HCT116 (cell line): ENCODE measurements around the gene KIF1A. TPM values are rescaled to one million over a fixed set of nuclear protein-coding genes. Genes with fewer than 3 reads are reported as not detected.

Experiments used
- ATAC-seq: fragments of 200-7000 bp; cut with Tn5 transposase; 2 replicates; pipeline ENCODE4 v1.9.1; 2020; ENCODE audit warnings: mild to moderate bottlenecking, moderate library complexity
- BruUV-seq: library from RNA; stranded (reverse); fragments of 400-500 nt; replicated peaks from 2 replicates; lab custom pipeline; 2021; lab: Mats Ljungman, UMichigan
- CTCF ChIA-PET: fragments of 300-600 bp; sonication (Branson Sonifier 250); formaldehyde crosslinking; loops from one replicate; lab custom pipeline; 2021; ENCODE audit warnings: antibody characterized with exemption; lab: Charles Lee
- POLR2A ChIA-PET: fragments of 300-600, 350-600 bp; sonication (Branson Sonifier 250); formaldehyde crosslinking; loops from one replicate; lab custom pipeline; 2021; ENCODE audit warnings: antibody characterized with exemption; lab: Charles Lee
- RAD21 ChIA-PET, 2 experiments: fragments of 300-600 bp; sonication (Branson Sonifier 250); formaldehyde crosslinking; loops; one replicate each; lab custom pipeline; 2023; ENCODE audit warnings: low total read pairs in 2 of 2; ENCODE audit not compliant: uncharacterized antibody in 2 of 2, unreplicated experiment in 2 of 2, low non-redundant PET in 1 of 2; lab: Charles Lee
- DNase-seq: peaks from one replicate; pipeline ENCODE4 v3.0.0-alpha.2; 2010; ENCODE audit warnings: low read depth, low spot score
- H2AFZ ChIP-seq: fragments of 200-600 bp; shearing (Covaris generic), sonication (generic); 2 replicates; pipeline ENCODE4 v1.6.1; 2017; ENCODE audit warnings: low read depth, mixed run types, mixed read lengths, antibody characterized with exemption, low read length; ENCODE audit not compliant: poor library complexity, severe bottlenecking
- H3K27ac ChIP-seq: 2 replicates; pipeline ENCODE4 v1.5.1; 2012; ENCODE audit warnings: low read depth, low read length
- H3K27me3 ChIP-seq: fragments of 200-600 bp; sonication (generic); 2 replicates; pipeline ENCODE4 v1.6.1; 2016; ENCODE audit warnings: mixed run types, low read length, mixed read lengths; ENCODE audit not compliant: insufficient read depth
- H3K36me3 ChIP-seq, 2 experiments: fragments of 200-500 bp in 1 of 2; fragments of 200-600 bp in 1 of 2; sonication (Bioruptor generic) in 1 of 2; sonication (generic) in 1 of 2; 2 replicates each; pipeline versions ENCODE4 v1.5.1 to v1.6.1; 2014 to 2016; ENCODE audit warnings: low read length in 2 of 2, inconsistent platforms in 1 of 2, mixed read lengths in 1 of 2, mixed run types in 1 of 2; ENCODE audit not compliant: insufficient read depth in 2 of 2, control insufficient read depth in 1 of 2
- H3K4me1 ChIP-seq, 2 experiments: fragments of 200-600 bp in 1 of 2; sonication (generic) in 1 of 2; 2 replicates each; pipeline versions ENCODE4 v1.5.1 to v1.6.1; 2012 to 2017; ENCODE audit warnings: low read length in 2 of 2, inconsistent platforms in 1 of 2, mild to moderate bottlenecking in 1 of 2, mixed read lengths in 1 of 2, mixed run types in 1 of 2, moderate library complexity in 1 of 2; ENCODE audit not compliant: insufficient read depth in 2 of 2, control insufficient read depth in 1 of 2
- H3K4me2 ChIP-seq: fragments of 200-600 bp; sonication (generic); 2 replicates; pipeline ENCODE4 v1.6.1; 2017; ENCODE audit warnings: mixed run types, low read length, mixed read lengths
- H3K4me3 ChIP-seq, 2 experiments: fragments of 200-600 bp in 1 of 2; sonication (generic) in 1 of 2; replicated peaks in 1 of 2; 2 replicates each; pipeline ENCODE4 v1.5.1; 2011 to 2016; ENCODE audit warnings: low read length in 2 of 2, control low read depth in 1 of 2, low read depth in 1 of 2, mild to moderate bottlenecking in 1 of 2, mixed read lengths in 1 of 2, mixed run types in 1 of 2
- H3K79me2 ChIP-seq: fragments of 200-600 bp; sonication (generic); 2 replicates; pipeline ENCODE4 v1.6.1; 2017; ENCODE audit warnings: mild to moderate bottlenecking, mixed run types, low read length, moderate library complexity, mixed read lengths; ENCODE audit not compliant: insufficient read depth
- H3K9ac ChIP-seq: fragments of 200-600 bp; sonication (generic); 2 replicates; pipeline ENCODE4 v1.6.1; 2016; ENCODE audit warnings: low read length, mixed read lengths
- H3K9me2 ChIP-seq: fragments of 200-600 bp; sonication (generic), shearing (Covaris generic); 2 replicates; pipeline ENCODE4 v1.6.1; 2017; ENCODE audit warnings: mixed run types, mild to moderate bottlenecking, moderate library complexity; ENCODE audit not compliant: insufficient read depth
- H3K9me3 ChIP-seq, 2 experiments: fragments of 200-500 bp in 1 of 2; fragments of 200-600 bp in 1 of 2; sonication (Bioruptor generic) in 1 of 2; sonication (generic) in 1 of 2; 2 replicates each; pipeline ENCODE4 v1.6.1; 2014 to 2017; ENCODE audit warnings: low read length in 2 of 2, mixed read lengths in 2 of 2, inconsistent platforms in 1 of 2, low read depth in 1 of 2, mild to moderate bottlenecking in 1 of 2, mixed run types in 1 of 2, moderate library complexity in 1 of 2; ENCODE audit not compliant: control insufficient read depth in 1 of 2, insufficient read depth in 1 of 2
- H4K20me1 ChIP-seq: fragments of 200-600 bp; sonication (generic), shearing (Covaris generic); 2 replicates; pipeline ENCODE4 v1.6.1; 2017; ENCODE audit warnings: mixed run types, mild to moderate bottlenecking, moderate library complexity; ENCODE audit not compliant: insufficient read depth
- CEBPB ChIP-seq: IDR thresholded peaks from 2 replicates; pipeline ENCODE4 v1.6.1; 2012; ENCODE audit warnings: low read depth
- EGR1 ChIP-seq: IDR thresholded peaks from 2 replicates; pipeline ENCODE4 v1.6.1; 2012; ENCODE audit warnings: low read depth
- ELF1 ChIP-seq: IDR thresholded peaks from 2 replicates; pipeline ENCODE4 v1.6.1; 2012; ENCODE audit warnings: low read depth, borderline replicate concordance
- EZH2phosphoT487 ChIP-seq: fragments of 200-600 bp; IDR thresholded peaks from 2 replicates; pipeline ENCODE4 v1.6.1; 2018; ENCODE audit warnings: antibody characterized with exemption, borderline replicate concordance
- FOSL1 ChIP-seq: IDR thresholded peaks from 2 replicates; pipeline ENCODE4 v1.6.1; 2012; ENCODE audit warnings: low read depth
- JUND ChIP-seq: IDR thresholded peaks from 2 replicates; pipeline ENCODE4 v1.6.1; 2012
- RAD21 ChIP-seq: IDR thresholded peaks from 2 replicates; pipeline ENCODE4 v1.6.1; 2012; ENCODE audit warnings: low read depth, mild to moderate bottlenecking
- SIN3A ChIP-seq: IDR thresholded peaks from 2 replicates; pipeline ENCODE4 v1.6.1; 2012; ENCODE audit warnings: low read depth
- SP1 ChIP-seq: IDR thresholded peaks from 2 replicates; pipeline ENCODE4 v1.6.1; 2012; ENCODE audit warnings: low read depth
- TCF7L2 ChIP-seq: IDR thresholded peaks from 2 replicates; pipeline ENCODE4 v1.7.0; 2011; ENCODE audit warnings: borderline replicate concordance, inconsistent platforms; ENCODE audit not compliant: insufficient read depth, insufficient read length; ENCODE audit errors: extremely low read depth
- YY1 ChIP-seq: IDR thresholded peaks from 2 replicates; pipeline ENCODE4 v1.6.1; 2011; ENCODE audit warnings: low read length, low read depth, moderate library complexity, mild to moderate bottlenecking; ENCODE audit not compliant: insufficient replicate concordance; ENCODE audit errors: extremely low read depth
- intact Hi-C: fragments of 100-400 bp; cut with micrococcal nuclease; formaldehyde crosslinking; loops from 2 replicates; pipeline ENCODE4 v1.10.0; 2022
- total RNA-seq: library from RNA; stranded (reverse); gene quantifications from one replicate; pipeline ENCODE4 v1.2.1, GENCODE V29; 2021; ENCODE audit not compliant: unreplicated experiment
- TF ChIP-seq, protein P1 (sequence below), 3 experiments: fragments of 200-600 bp in 1 of 3; sonication (generic) in 1 of 3; IDR thresholded peaks in 2 of 3; conservative IDR thresholded peaks in 1 of 3; 2 replicates each; pipeline ENCODE4 v1.5.1; 2012 to 2017; ENCODE audit warnings: low read depth in 2 of 3, low read length in 2 of 3, antibody characterized with exemption in 1 of 3, borderline replicate concordance in 1 of 3, control low read depth in 1 of 3, mild to moderate bottlenecking in 1 of 3, mixed read lengths in 1 of 3, mixed run types in 1 of 3, moderate library complexity in 1 of 3; ENCODE audit not compliant: insufficient read depth in 1 of 3

KIF1A gene
- total RNA-seq, 1 experiment from 2014 or later: 0.27 TPM

DNA sequence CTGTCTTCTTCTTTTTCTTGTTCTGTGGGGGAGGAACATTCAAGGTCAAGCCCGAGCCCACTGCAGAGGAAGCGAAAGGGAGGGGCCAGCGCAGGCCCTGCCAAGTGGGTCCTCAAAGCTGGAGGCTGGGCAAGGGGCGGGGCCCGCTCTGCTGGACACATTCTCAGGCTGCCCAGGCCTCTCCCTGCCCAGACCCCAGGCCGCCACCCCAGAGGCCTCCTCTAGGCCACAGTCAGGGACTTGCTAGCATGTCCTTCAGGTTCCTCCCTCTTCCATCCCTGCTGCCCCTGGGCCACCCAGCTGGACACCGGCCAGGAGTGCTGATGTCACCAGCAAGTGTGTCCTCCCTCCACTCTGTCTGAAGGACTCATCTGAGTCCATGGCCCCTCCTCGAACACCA, 44.1 kb downstream of the KIF1A start:
- intact Hi-C loops: no loop called here
- no peak overlapping the region for H3K9ac ChIP-seq
- TF ChIP-seq TCF7L2 (no peak), SP1 (no peak), JUND (no peak)
- TF ChIP-seq, all 23 proteins: peak for 0
- ATAC-seq (no peak), DNase-seq (no peak)
- H3K9me2 ChIP-seq: no peaks in the 10 kb centered on the region
- H3K27ac ChIP-seq: no peak overlapping the region
- no peaks in the 10 kb centered on the region for H3K9me3 ChIP-seq
- H3K36me3 ChIP-seq: no peaks in the 10 kb centered on the region
- BruUV-seq: no TSS peak
- ChIA-PET RAD21 (no interaction called here), CTCF (no interaction called here), POLR2A (no interaction called here)
- no peaks in the 10 kb centered on the region for H4K20me1 ChIP-seq
- no peak overlapping the region for H3K4me2 ChIP-seq
- no peaks in the 10 kb centered on the region for H3K79me2 ChIP-seq
- H3K4me3 ChIP-seq: no peak overlapping the region
- no peaks in the 10 kb centered on the region for H3K27me3 ChIP-seq
- H3K4me1 ChIP-seq: no peaks in the 10 kb centered on the region
- H2AFZ ChIP-seq: no peak overlapping the region

- BruUV-seq: no TSS peak
- no peak overlapping the region for H2AFZ ChIP-seq
- no peak overlapping the region for H3K4me3 ChIP-seq
- no peaks in the 10 kb centered on the region for H3K79me2 ChIP-seq
- intact Hi-C loops: no loop called here
- DNase-seq (no peak), ATAC-seq (no peak)
- H3K27me3 ChIP-seq: no peaks in the 10 kb centered on the region
- RAD21 ChIA-PET: no interaction called here
- TF ChIP-seq, protein P1, sequence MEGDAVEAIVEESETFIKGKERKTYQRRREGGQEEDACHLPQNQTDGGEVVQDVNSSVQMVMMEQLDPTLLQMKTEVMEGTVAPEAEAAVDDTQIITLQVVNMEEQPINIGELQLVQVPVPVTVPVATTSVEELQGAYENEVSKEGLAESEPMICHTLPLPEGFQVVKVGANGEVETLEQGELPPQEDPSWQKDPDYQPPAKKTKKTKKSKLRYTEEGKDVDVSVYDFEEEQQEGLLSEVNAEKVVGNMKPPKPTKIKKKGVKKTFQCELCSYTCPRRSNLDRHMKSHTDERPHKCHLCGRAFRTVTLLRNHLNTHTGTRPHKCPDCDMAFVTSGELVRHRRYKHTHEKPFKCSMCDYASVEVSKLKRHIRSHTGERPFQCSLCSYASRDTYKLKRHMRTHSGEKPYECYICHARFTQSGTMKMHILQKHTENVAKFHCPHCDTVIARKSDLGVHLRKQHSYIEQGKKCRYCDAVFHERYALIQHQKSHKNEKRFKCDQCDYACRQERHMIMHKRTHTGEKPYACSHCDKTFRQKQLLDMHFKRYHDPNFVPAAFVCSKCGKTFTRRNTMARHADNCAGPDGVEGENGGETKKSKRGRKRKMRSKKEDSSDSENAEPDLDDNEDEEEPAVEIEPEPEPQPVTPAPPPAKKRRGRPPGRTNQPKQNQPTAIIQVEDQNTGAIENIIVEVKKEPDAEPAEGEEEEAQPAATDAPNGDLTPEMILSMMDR (IDR thresholded peaks at IDR 0.05 in 2 of 3, conservative IDR thresholded peaks at IDR 0.05 in 1 of 3; ENCODE audit: borderline replicate concordance in 1 of 3, insufficient read depth in 1 of 3, low read depth in 2 of 3, low read length in 2 of 3): no peak
- TF ChIP-seq EGR1 (no peak), FOSL1 (no peak), EZH2phosphoT487 (no peak), SIN3A (no peak), ELF1 (no peak), CEBPB (no peak), RAD21 (no peak), YY1 (no peak), SP1 (no peak)
- CTCF ChIA-PET: no interaction called here
- no peaks in the 10 kb centered on the region for H3K9me3 ChIP-seq
- H3K9ac ChIP-seq: no peak overlapping the region
- POLR2A ChIA-PET: no interaction called here
- no peaks in the 10 kb centered on the region for H4K20me1 ChIP-seq
- no peak overlapping the region for H3K4me2 ChIP-seq
- no peaks in the 10 kb centered on the region for H3K36me3 ChIP-seq
- no peaks in the 10 kb centered on the region for H3K4me1 ChIP-seq
- H3K27ac ChIP-seq: no peak overlapping the region
- no peaks in the 10 kb centered on the region for H3K9me2 ChIP-seq
Measured at GRCh38 chr2:240774856-240775255, 45.2 kb downstream of the KIF1A start.
